ENCODE results near the gene CAMKK2.

CAMKK2 gene

GRCh38 chr12:121289962-121290361 lies 6.5 kb downstream of the CAMKK2 start:
- Histone ChIP-seq H4K91ac (ENCODE audit: low read depth, low read length) (no peak overlapping the region), H3K79me2 (ENCODE audit: control insufficient read depth, insufficient read depth, low read length, poor library complexity) (no peaks in the 10 kb centered on the region), H2AK5ac (ENCODE audit: low read length) (no peak overlapping the region), H2BK12ac (ENCODE audit: low read length) (no peak overlapping the region), H2BK5ac (ENCODE audit: low read depth, low read length, poor library complexity) (no peak overlapping the region), H3K9ac (ENCODE audit: low read length) (no peak overlapping the region), H3K79me1 (ENCODE audit: low read length) (no peaks in the 10 kb centered on the region), H3K23ac (ENCODE audit: low read length) (no peak overlapping the region), H3K27me3 (ENCODE audit: insufficient read depth, low read length) (no peaks in the 10 kb centered on the region), H3K4me1 (ENCODE audit: control insufficient read depth in 1 of 2, insufficient read depth in 2 of 2, low read length in 2 of 2) (peaks cover 0 to 4% of the 10 kb centered on the region in 2 experiments), H3K14ac (ENCODE audit: low read length) (no peak overlapping the region), H3K4me2 (ENCODE audit: low read length) (no peak overlapping the region), H3K36me3 (ENCODE audit: control insufficient read depth in 1 of 2, insufficient read depth in 2 of 2, low read length in 2 of 2) (no peaks in the 10 kb centered on the region), H4K8ac (ENCODE audit: low read depth, low read length) (no peak overlapping the region), H2AFZ (ENCODE audit: insufficient read depth, low read length, poor library complexity) (no peak overlapping the region), H3K4me3 (ENCODE audit: low read depth, low read length) (no peak overlapping the region), H3K27ac (ENCODE audit: low read depth, low read length) (no peak overlapping the region), H3K9me3 (ENCODE audit: insufficient read depth, low read depth, low read length) (no peaks in the 10 kb centered on the region), H4K12ac (ENCODE audit: low read depth, low read length) (no peak overlapping the region), H2BK120ac (ENCODE audit: insufficient read depth, low read length, poor library complexity) (no peak overlapping the region), H3K18ac (ENCODE audit: low read length) (no peak overlapping the region), H3K4ac (ENCODE audit: low read depth, low read length) (no peak overlapping the region)
- DNase-seq, result no peak
- no CpG with 5 or more reads among the region's 7 CpGs for WGBS (ENCODE audit: extremely low coverage, insufficient coverage, insufficient read length)

DNA sequence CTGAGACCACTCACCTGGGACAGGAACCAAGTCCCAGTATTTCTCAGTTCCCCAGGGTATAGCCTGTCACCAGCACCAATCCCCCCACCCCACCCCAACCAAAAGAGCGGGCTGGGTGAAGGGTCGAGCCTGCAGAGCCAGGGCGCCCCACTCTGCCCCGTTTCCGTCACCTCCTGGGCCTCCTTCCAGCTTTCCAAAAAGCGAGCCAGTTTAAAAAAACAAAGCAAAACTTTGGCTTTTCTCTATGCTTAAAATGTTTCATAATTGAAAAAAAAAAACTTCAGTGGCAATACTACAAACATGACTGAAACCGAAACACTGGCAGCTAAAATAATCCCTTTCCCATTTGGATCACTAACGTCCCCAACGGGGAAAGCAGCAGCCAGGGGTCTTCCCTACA lies 7.5 kb downstream of the CAMKK2 start:
- Histone ChIP-seq H3K36me3 (ENCODE audit: control insufficient read depth in 1 of 2, insufficient read depth in 2 of 2, low read length in 2 of 2) (no peaks in the 10 kb centered on the region), H3K4me1 (ENCODE audit: control insufficient read depth in 1 of 2, insufficient read depth in 2 of 2, low read length in 2 of 2) (peaks cover 0 to 4% of the 10 kb centered on the region in 2 experiments), H3K9ac (ENCODE audit: low read length) (no peak overlapping the region), H4K8ac (ENCODE audit: low read depth, low read length) (no peak overlapping the region), H2BK12ac (ENCODE audit: low read length) (no peak overlapping the region), H3K4me3 (ENCODE audit: low read depth, low read length) (no peak overlapping the region), H2AK5ac (ENCODE audit: low read length) (no peak overlapping the region), H3K23ac (ENCODE audit: low read length) (no peak overlapping the region), H3K4ac (ENCODE audit: low read depth, low read length) (no peak overlapping the region), H2BK120ac (ENCODE audit: insufficient read depth, low read length, poor library complexity) (no peak overlapping the region), H2AFZ (ENCODE audit: insufficient read depth, low read length, poor library complexity) (no peak overlapping the region), H3K18ac (ENCODE audit: low read length) (no peak overlapping the region), H3K27ac (ENCODE audit: low read depth, low read length) (no peak overlapping the region), H3K27me3 (ENCODE audit: insufficient read depth, low read length) (no peaks in the 10 kb centered on the region), H4K91ac (ENCODE audit: low read depth, low read length) (no peak overlapping the region), H3K79me2 (ENCODE audit: control insufficient read depth, insufficient read depth, low read length, poor library complexity) (no peaks in the 10 kb centered on the region), H3K14ac (ENCODE audit: low read length) (no peak overlapping the region), H3K9me3 (ENCODE audit: insufficient read depth, low read depth, low read length) (no peaks in the 10 kb centered on the region), H3K79me1 (ENCODE audit: low read length) (no peaks in the 10 kb centered on the region), H4K12ac (ENCODE audit: low read depth, low read length) (no peak overlapping the region), H2BK5ac (ENCODE audit: low read depth, low read length, poor library complexity) (no peak overlapping the region), H3K4me2 (ENCODE audit: low read length) (no peak overlapping the region)
- no CpG with 5 or more reads among the region's 9 CpGs for WGBS (ENCODE audit: extremely low coverage, insufficient coverage, insufficient read length)
- DNase-seq, result no peak

DNA sequence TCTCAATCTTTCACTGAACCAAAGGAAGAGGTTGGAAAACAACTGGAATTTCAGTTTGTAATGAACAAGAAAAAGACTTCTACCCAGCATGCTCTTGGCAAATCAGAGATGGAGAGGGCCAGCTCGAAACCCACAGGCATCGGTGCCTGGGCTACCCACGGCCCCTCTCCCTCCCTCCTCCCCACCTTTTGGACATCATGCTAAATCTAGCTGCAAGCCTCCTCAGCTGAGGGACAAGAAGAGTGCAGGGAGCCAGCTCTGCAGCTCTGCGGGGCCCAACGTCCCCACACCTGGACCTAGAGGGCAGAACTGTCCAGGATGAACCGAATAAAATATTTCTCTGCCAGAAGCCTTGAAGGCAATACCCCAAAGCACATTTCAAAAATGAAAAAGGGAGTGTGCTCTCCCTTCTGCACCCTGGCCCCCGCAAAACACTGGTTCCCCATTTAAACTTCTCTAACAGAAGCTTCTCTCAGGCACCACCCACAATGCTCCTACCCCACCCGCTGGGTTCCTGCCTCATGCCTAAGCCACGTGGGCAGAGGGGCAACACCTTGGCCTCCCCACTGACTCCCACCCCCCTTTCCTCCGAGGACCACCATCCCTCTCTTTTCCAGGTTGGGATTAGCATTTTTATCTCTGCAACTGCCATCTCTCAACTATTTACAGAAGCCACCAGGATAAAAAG lies 8.2 kb downstream of the CAMKK2 start:
- Histone ChIP-seq H3K79me2 (ENCODE audit: control insufficient read depth, insufficient read depth, low read length, poor library complexity) (no peaks in the 10 kb centered on the region), H4K12ac (ENCODE audit: low read depth, low read length) (no peak overlapping the region), H4K8ac (ENCODE audit: low read depth, low read length) (peak overlapping the region; percentile 20), H3K36me3 (ENCODE audit: control insufficient read depth in 1 of 2, insufficient read depth in 2 of 2, low read length in 2 of 2) (peaks cover 0 to 2% of the 10 kb centered on the region in 2 experiments), H2BK120ac (ENCODE audit: insufficient read depth, low read length, poor library complexity) (no peak overlapping the region), H3K4me3 (ENCODE audit: low read depth, low read length) (no peak overlapping the region), H3K4me1 (ENCODE audit: control insufficient read depth in 1 of 2, insufficient read depth in 2 of 2, low read length in 2 of 2) (peaks cover 0 to 4% of the 10 kb centered on the region in 2 experiments), H3K18ac (ENCODE audit: low read length) (no peak overlapping the region), H3K9me3 (ENCODE audit: insufficient read depth, low read depth, low read length) (no peaks in the 10 kb centered on the region), H4K91ac (ENCODE audit: low read depth, low read length) (no peak overlapping the region), H3K79me1 (ENCODE audit: low read length) (no peaks in the 10 kb centered on the region), H3K23ac (ENCODE audit: low read length) (no peak overlapping the region), H2AFZ (ENCODE audit: insufficient read depth, low read length, poor library complexity) (no peak overlapping the region), H2BK12ac (ENCODE audit: low read length) (no peak overlapping the region), H3K27ac (ENCODE audit: low read depth, low read length) (no peak overlapping the region), H3K4me2 (ENCODE audit: low read length) (no peak overlapping the region), H2BK5ac (ENCODE audit: low read depth, low read length, poor library complexity) (no peak overlapping the region), H3K14ac (ENCODE audit: low read length) (no peak overlapping the region), H3K9ac (ENCODE audit: low read length) (no peak overlapping the region), H2AK5ac (ENCODE audit: low read length) (no peak overlapping the region), H3K27me3 (ENCODE audit: insufficient read depth, low read length) (no peaks in the 10 kb centered on the region), H3K4ac (ENCODE audit: low read depth, low read length) (no peak overlapping the region)
- no peak for DNase-seq
- WGBS (ENCODE audit: extremely low coverage, insufficient coverage, insufficient read length), result no CpG with 5 or more reads among the region's 10 CpGs

DNA sequence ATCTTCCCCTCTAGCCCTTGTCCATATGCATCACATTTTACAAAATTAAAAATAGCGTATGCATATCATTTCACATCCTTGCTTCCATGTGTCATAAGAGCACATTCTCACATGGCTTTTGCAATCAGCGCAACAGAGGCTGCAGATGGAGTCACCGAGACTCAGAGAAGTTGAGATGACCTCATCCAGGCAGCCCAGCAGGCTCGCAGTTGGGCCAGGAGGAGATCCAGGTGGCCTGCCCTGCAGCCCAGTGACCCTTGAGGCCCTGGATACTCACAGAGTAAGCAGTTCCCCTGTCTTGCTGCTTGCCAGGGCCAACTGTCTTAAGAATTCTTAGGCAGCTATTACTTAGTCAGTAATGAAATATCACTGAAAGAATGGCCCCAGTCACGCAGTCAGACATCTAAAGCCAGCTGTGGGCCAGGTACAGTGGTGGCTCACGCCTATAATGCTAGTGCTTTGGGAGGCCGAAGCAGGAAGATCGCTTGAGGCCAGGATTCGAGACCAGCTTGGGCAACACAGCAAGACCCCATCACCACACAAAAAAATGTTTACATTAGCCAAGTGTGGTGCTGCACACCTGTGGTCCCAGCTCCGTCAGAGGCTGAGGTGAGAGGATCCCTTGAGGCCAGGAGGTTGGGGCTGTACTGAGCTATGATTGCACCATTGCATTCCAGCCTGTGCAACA lies 9.1 kb downstream of the CAMKK2 start:
- Histone ChIP-seq H4K8ac (ENCODE audit: low read depth, low read length) (no peak overlapping the region), H2AFZ (ENCODE audit: insufficient read depth, low read length, poor library complexity) (no peak overlapping the region), H3K14ac (ENCODE audit: low read length) (no peak overlapping the region), H3K36me3 (ENCODE audit: control insufficient read depth in 1 of 2, insufficient read depth in 2 of 2, low read length in 2 of 2) (peaks cover 0 to 2% of the 10 kb centered on the region in 2 experiments), H3K4me2 (ENCODE audit: low read length) (no peak overlapping the region), H2BK120ac (ENCODE audit: insufficient read depth, low read length, poor library complexity) (no peak overlapping the region), H4K91ac (ENCODE audit: low read depth, low read length) (no peak overlapping the region), H4K12ac (ENCODE audit: low read depth, low read length) (no peak overlapping the region), H3K23ac (ENCODE audit: low read length) (no peak overlapping the region), H3K27me3 (ENCODE audit: insufficient read depth, low read length) (no peaks in the 10 kb centered on the region), H3K27ac (ENCODE audit: low read depth, low read length) (no peak overlapping the region), H2AK5ac (ENCODE audit: low read length) (no peak overlapping the region), H2BK12ac (ENCODE audit: low read length) (no peak overlapping the region), H3K9me3 (ENCODE audit: insufficient read depth, low read depth, low read length) (no peaks in the 10 kb centered on the region), H3K18ac (ENCODE audit: low read length) (no peak overlapping the region), H3K4ac (ENCODE audit: low read depth, low read length) (no peak overlapping the region), H3K79me2 (ENCODE audit: control insufficient read depth, insufficient read depth, low read length, poor library complexity) (no peaks in the 10 kb centered on the region), H2BK5ac (ENCODE audit: low read depth, low read length, poor library complexity) (no peak overlapping the region), H3K4me3 (ENCODE audit: low read depth, low read length) (no peak overlapping the region), H3K79me1 (ENCODE audit: low read length) (no peaks in the 10 kb centered on the region), H3K4me1 (ENCODE audit: control insufficient read depth in 1 of 2, insufficient read depth in 2 of 2, low read length in 2 of 2) (peaks cover 0 to 4% of the 10 kb centered on the region in 2 experiments), H3K9ac (ENCODE audit: low read length) (no peak overlapping the region)
- no CpG with 5 or more reads among the region's 10 CpGs for WGBS (ENCODE audit: extremely low coverage, insufficient coverage, insufficient read length)
- DNase-seq, result peak; percentile 97 to 98

All from trophoblast cell (in vitro differentiated cells and primary cell).